Amniotic stem cell (primary cell): ENCODE data around the gene CHMP1A.

Experiments
- DNase-seq: peaks from one replicate; lab custom pipeline; 2025; lab: John Stamatoyannopoulos, UW

CHMP1A gene

DNA sequence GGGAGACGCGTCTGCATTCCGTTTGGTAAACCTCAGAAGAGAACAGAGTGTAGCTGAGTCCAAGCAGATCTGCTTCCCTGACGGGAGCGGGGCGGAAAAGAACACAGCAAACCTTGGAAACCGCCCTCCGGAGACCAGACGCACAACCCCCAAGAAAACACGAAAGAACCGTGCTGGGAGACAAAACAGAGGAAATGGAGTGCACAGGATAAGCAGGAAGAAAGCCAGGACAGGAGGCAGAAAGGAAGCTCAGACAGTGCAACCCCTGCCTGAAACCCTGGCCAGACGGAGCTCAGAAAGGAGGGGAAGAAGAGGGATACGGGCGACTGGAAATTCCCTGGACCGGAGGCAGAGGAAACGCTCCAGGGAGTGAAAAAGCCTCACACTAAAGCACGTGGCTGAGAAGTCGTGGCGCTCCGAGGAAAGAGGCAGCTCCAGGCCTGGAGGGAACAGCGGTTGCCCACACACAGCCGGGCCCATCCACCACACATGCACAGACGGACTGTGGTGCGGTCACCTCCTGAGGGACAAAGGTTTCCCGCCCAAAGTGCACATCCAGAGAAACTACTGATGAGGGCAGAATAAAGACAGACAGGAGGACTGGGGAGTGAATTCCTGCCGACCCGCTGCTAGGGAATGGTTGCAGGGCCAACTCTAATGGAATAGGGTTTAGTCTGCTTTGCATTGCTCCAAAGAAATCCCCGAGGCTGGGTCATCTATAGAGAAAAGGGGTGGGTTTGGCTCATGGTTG, 33.8 kb downstream of the CHMP1A start:
- no peak for DNase-seq

DNA sequence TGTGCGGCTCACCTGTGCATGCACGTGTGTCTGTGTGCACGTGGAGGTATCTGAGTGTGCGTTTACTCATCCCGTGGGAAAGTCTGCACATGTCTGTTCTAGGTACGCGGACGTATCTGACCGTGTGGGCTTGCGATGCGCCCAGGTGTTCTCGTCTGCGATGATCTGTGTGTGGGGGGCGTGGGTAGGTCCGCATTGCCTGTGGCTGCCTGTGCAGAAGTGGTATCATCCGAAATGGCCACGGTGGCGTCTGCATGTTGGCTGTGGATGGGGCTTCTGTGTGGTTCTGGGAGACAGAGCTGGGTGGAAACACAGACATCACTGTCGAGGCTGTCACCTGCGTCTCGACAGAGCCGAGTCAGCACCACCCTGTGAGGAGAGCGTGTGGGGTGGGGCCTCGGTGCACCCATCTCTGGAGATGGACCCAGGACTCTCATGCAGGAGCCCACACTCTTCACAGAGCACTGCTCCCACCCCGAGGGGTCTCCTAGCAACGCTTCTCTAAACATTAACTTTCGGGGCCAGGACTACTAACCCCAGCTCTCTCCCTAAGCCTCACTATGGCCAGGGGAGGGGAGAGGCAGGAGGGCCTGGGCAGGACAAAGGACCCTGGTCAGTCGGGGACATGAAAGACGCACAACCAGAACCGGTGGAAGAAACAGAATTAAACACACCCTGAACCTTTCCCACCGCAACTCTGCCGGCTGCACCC, 35.7 kb downstream of the CHMP1A start:
- no peak for DNase-seq

DNA sequence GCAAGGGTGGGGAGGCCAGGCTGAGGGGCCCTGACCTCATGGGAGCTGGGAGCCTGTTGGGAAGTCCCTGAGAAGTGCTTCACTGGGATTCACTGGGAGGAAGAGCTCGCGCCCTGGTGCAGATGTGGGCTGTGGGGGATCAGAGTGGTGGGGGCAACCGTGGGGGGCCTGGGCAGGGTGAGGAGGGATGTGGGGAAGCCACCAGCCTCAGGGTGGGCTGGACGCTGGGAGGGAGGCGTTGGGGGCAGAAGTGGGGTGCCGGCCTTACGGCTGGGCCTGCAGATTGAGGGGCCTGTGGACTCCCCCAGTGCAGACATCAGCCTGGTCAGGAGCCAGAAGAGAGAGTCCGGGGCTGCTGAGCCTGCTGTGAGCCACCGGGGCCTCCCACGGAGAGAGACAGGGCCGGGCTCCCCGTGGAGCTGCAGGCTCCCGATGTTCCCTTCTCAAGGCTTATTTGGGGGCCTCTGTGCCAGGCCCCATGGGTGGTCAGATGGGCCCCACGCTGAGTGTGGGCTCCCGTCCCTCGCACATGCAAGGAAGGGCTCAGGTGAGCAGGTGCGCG, 36.3 kb downstream of the CHMP1A start:
- DNase-seq: no peak

DNA sequence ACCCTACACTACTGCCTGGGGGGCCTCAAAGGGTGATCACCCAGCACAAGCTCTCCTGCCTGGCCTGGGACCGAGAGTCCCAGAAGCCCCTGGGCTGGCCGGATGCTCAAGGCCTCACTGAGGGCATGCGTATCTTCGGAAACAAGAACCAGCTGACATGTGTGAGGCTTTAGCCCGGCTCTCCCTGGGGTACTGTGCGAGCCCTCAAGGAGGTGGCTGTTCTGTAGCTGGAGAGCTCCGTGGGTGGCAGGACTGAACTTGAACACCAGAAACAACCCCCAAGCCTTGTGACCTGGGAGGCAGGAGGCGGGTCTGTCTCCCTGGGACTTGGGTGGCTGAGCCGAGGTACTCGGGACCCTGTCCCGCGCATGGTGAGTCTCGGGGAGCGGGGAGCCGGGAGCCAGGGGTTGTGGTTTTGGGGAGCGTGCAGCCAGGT, 37.1 kb downstream of the CHMP1A start:
- no peak for DNase-seq

DNA sequence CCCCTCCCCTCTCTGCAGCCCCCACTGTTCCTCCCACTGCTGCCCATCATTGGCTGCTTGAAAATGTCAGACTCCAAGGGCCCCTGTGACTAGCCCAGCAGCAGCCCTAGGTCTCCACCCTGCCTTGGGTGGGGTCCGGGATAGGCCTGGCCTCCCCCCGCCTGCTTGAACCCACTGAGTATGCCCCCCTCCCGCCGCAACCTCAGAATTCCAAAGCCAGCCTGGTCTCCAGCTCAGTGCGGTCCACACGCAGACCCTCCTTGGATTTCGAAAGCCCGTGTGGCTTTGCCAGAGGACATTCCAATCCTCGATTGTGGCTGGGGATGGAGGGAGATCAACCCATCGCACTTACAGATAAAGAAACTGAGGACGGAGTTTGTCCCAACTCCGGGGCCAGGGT, 37.7 kb downstream of the CHMP1A start:
- no peak for DNase-seq

DNA sequence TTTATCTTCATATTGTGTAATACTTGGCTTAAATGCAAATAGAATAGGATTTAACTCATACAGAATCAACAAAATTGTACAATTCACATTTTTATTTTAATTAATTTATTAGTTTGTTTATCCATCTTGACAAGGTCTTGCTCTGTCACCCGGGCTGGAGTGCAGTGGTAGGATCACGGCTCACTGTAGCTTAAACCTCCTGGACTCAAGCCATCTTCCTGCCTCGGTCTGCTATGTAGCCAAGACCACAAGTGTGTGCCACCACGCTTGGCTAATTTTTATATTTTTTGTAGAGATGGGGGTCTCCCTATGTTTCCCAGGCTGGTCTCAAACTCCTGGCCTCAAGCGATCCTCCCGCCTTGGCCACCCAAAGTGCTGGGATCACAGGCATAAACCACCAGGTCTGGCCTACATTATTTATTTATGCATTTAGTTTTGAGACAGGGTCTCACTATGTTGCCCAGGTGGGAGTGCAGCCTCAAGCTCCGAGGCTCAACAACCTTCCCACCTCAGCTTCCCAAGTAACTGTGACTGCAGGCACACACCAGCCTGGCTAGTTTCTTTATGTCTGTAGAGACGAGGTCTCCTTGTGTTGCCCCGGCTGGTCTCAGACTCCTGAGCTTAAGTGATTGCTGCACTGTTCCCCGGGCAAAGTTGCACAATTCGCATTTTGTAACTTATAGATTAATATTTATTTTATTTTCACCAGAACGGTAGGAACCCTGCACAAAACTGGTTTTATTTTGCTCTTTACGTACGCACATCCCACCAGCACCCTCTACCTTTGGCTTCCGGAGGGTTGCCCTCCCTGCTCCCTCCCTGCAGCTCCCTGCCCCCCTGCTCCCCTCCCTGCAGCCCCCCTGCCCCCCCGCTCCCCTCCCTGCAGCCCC, 39.2 kb downstream of the CHMP1A start:
- no peak for DNase-seq

DNA sequence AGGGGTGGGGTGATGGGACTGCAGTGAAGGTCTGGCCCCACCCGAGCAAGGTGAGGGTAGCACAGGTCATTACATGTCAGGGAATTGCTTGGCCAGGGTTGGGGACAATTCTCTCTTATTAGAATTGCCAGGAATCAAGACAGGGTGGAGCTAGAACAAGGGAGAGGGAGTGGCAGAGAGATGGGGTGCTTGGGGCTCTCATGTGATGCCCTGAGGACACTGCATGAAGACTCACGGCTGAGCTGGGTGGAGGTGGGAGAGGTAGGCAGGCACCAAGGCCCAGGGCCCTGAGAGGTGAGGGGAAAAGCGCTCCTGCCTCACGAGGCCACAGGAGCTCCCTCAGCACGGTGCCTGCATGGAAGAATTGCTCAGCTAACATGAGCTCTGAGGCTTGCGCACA, 40.5 kb downstream of the CHMP1A start:
- DNase-seq: no peak

DNA sequence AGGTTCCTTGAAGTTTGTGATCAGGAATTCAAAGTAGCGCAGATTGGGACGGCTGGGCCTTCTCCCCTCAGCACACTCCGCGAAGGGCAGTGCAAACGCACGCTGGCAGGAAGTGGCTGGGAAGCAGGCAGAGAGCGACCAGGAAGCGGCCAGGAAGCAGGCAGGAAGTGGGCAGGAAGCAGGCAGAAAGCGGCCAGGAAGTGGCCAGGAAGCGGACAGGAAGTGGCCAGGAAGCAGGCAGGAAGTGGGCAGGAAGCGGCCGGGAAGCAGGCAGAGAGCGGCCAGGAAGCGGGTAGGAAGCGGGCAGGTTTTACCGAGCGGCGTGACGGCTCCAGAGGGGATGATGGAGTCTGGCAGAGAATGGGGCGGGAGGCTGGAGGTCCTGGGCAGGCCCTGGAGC, 40.9 kb downstream of the CHMP1A start:
- no peak for DNase-seq

DNA sequence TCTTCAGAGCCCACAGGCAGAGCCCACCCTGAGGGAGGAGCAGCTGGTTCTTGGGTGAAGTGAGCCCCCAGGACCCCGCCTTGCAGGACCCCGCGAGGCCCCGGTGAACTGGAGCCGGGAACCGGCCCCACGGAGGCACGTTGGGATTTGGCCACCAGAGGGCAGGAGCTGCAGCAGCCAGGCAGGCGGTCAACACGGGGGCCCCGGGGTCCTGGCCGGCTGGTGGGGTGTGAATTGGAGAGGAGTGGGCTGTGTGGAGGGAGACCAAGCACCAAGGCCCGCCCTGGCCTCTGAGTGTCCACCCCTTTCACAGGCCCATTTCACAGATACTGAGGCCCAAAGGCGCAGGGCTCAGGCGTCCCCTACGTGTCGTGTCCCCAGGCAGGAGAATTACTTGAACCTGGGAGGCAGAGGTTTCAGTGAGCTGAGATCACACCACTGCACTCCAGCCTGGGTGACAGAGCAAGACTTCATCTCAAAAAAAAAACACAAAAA, 41.9 kb downstream of the CHMP1A start:
- DNase-seq: no peak

DNA sequence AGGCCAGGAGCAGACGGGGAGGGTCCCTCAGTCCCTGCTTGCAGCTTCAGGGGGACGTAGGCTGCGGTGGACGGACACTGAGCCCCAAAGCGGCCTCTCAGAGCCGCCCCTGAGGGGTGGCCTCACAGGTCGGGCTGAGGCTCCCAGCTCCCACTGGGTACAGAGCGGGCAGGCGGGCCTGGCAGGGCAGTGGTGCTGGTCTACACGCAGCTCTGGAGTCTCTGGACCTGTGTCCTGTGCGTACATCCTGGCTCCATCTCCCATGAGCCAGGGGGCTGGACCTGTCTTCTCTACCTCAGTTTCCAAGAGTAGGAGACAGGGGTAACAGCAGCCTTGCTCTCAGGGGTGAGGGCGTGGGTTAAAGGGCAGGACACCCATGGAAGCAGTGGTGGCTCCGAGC, 42.3 kb downstream of the CHMP1A start:
- no peak for DNase-seq

DNA sequence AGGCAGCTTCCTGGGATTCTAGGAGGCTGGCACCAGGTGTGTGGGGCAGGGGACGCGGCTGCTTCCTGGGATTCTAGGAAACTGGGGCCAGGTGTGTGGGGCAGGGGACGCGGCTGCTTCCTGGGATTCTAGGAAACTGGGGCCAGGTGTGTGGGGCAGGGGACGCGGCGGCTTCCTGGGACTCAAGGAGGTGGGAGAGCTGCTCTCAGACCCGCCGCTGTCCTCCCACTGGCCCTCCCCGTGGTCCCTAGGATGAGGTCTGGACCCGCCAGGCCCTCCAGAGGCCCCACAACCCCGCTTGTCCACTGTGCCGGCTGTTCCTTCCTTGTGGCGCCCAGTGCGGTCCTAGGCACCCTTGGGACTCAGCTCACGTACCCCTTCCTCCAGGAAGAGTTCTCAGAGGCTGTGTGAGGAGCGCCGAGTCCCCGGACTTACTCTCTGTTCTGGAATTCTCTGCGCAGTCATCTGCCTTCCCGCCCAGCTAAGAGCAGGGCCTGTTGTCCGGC, 43.5 kb downstream of the CHMP1A start:
- no peak for DNase-seq

DNA sequence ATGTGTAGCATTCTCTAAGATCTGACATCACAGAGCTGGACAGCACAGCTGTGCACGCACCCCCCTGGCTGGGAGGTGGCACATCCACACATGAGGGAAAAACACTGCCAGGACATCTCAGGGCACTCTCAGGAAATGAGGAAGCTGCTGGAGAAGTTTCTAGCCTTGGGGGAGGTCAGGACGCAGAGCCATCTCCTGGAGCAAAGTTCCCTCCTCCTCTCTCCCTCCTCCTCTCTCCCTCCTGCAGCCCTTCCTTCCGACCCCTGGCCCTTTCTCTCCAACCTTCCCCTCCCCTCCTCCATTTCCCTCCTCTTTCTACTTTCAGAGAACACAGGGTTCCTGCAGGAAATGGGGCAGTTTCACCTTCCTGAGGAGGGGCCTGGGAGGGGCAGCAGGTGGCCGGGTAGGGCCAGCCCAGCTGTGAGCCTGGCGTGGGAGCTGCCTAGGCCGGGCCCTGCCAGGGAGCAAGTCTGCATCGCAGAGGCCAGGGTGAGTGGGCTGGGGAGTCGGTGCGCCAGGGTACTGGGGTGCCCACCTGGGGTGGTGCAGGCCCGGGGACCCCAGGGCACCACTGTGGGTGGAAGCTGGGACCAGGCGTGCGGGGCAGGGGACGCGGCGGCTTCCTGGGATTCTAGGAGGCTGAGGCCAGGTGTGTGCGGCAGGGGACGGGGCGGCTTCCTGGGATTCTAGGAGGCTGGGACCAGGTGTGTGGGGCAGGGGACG, 44.1 kb downstream of the CHMP1A start, which contains the start of gene DPEP1:
Gene DPEP1, plus strand, starts transcription at position 412 of the 723 bp plus-strand sequence. CDS start 16,769 bp downstream, outside the sequence.
- no peak for DNase-seq

DNA sequence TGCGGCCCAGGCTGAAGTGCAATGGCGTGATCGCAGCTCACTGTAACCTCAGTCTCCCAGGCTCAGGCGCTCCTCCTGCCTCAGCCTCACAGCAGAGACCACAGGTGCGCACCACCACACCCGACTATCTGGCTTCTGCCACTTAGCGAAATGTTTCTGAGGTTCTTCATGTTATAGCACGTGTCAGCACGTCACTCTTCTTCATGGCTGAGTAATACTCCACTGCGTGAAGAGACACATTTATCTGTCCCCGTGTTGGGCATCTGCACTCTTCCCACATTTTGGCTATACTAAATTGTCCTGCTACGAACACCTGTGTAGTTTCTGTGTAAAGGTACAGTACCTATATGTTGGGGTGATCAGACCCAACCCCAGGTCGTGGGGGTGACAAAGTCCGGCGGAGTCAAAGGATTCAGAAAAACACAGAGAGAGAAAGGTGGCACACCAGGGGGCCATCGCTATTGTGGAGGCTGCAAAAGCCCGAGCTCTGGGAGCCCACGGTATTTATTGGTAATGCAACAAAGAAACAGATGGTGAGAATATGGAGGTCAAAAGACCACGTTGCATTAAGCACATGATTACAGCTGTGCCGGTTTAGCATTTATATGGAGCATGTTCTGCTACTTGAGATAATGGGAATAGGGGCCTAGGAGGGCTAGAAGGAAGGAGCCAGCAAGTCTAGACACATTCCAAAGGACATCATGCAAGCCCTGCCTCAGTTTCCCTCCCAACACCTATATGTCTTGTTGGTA, 44.9 kb downstream of the CHMP1A start:
- DNase-seq: no peak

DNA sequence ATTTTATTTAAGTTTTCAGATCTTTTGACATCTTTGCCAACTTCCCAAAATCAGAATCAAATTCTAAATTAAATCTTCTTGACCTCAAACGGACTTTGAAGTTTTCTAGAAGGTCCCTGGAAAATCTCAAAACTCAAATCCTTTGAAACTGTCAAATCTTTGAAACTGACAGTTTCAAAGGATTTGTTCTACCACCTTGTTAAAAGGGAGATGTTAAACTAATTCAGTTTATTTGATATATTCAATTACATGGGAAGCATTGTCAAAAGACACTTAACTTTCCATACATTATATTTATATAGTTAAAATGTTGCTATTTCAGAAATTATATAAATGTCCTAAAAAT, 47.4 kb downstream of the CHMP1A start:
- DNase-seq: no peak

DNA sequence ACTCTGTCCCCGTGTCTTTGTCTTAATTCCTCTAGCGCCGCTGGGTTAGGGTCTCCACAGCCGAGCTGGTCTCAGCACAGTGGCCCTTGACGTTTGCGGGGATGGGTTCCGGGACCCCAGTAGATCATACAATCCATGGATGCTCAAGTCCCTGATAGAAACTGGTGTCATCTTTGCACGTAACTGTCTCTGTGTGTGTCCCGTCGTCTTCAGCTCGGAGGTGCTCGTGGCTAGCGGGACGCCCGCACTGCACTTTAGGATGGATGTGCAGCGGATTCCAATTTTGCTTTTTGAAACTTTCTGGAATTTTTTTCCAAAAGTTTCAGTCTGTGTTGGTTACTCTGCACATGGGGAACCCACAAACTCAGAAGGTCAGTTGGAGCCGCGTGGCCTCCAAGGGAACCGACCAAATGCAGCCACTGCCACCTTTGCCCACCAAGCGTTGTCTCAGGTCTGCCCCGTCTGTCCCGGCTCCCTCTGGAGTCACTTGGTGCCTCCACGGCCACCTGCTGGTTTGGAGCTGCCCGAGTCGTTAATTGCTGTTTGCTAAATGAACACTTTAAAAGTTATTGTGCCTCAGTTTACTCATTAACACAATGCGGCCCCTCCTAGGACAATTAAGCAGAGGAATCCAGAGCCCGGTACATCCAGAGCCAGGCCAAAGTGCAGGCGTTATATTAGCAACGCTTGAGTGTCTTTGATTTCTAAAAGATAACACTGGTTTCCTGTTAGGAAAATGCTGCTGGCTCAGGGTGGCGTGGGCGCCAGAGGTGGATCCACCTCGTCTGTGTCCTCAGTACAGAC, 49.4 kb downstream of the CHMP1A start:
- no peak for DNase-seq

DNA sequence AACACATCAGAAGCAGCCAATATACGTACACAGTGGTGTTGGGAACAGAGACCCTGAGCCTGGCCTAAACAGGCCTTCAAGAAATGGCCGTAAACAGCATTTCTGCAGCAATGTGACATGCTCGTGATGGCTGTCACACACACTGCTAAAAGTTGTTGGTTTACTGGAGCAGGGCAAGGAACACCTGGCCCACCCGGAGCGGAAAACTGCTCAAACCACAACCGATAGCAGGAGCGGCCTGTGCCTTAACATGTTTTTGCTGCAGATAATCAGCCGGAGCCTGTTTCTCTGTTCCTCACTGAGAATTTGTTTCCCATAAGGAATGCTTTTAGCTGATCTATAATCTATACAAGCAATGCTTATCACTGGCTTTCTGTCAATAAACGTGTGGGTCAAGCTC, 50.1 kb downstream of the CHMP1A start:
- DNase-seq: no peak

DNA sequence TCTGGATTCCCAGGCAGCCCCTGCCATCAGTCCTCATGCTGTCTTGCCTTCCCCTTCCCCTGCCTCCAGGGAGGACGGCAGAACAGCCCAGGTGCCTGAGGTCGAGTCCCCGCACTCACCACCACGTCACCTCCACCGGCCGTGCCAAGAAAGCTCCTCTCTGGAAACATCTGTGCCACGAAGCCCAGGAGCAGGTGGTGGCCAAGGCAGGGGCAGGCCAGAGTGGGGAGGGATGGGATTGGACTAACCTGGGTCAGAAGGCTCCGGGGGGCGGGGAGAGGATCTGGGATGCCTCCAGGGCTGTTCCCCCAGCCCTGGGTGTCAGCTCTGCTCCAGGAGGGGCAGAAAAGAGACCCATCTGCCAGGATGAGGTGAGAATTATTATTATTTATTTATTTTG, 51.5 kb downstream of the CHMP1A start:
- DNase-seq: no peak

DNA sequence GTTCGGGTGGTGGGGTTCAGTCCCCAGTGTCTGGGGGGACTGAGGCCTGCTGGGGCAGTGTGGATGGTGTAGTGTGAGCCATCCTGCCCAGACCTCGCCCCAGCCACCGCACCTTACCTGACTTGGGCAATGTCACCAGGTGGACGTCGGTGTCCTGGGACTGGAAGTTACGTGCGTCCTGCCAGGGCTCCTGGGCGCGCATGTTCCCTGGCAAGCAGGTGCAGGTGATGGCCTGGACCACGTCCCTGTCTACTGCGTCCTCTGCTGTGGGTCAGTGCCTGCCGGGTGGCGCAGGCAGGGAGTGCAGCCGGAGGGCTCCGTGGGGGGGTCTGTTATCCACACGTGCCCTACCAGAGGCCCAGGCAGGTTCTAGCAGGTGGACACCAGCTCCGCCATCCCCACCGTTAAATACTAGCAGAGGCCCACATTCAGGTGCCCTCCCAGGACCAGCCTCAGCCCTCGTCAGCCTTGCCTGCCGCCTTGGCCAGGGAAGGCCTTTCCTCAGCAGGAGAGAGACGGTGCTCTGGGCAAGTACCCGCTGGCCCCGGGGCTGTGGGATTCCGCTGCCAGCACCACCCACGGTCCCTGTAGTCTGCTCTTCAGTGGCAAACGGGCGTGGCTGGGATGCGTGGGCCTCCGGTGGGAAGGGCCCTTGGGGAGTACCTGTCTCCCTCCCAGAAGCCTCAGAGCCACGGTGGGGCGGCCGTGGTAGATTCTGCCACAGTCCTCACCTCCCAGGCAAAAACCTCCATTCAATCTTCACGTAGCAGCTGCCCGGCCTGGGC, 52.1 kb downstream of the CHMP1A start:
- DNase-seq: no peak

DNA sequence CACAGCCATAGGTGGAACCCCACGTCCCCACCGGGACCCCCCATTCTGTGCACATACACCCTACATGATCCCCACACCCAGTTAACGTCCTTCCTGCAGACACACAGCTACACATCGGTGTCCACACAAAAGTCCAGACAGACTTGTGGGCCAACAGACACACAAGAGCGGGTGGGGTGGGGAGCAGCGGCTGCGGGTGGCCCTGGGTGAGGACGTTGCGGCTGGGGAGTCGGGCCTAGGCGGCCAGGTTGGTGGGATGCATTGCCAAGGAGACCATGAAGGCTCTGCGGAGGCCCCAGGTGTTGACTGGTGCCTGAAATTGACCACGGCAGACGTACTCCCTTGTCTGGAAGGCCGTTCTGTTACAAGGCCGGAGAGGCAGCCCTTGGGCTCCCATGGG, 52.7 kb downstream of the CHMP1A start:
- no peak for DNase-seq
